HEK293T (cell line): Measurements from ENCODE around the gene KCNH1.

ENCODE experiments used
- ELF4 ChIP-seq: fragments of 450-650 bp; IDR thresholded peaks from 2 replicates; pipeline ENCODE4 v1.6.1; 2017; ENCODE audit warnings: antibody characterized with exemption
- SP1 ChIP-seq: fragments of 450-650 bp; IDR thresholded peaks from 2 replicates; pipeline ENCODE4 v1.6.1; 2017

DNA sequence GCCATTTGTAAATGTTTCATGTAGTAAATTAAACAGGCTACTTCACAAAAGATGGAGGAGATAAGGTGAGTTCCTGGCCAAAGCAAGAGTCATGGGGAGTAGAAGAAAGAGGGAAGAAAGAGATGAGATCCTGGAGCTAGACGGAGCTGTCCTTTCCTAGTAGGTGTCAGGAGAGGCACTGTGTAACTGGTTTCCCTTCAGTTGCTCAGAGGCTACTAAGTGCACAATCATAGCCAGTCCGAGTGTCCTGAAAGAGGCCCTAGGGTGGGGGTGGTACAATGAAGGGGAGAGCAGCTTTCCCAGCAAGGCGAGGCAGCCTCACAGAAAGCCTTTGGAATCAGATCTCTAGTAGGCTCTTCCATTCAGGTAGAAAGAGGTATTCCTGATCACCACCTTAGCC lies 390.9 kb downstream of the KCNH1 start:
- TF ChIP-seq ELF4 = no peak
- TF ChIP-seq SP1 = no peak
